PC-9 (cell line): ENCODE data around the gene NTSR2. TPM values are rescaled to one million over a fixed set of nuclear protein-coding genes. Genes with fewer than 3 reads are reported as not detected.

Experiments used
- BruUV-seq: library from RNA; stranded (reverse); fragments of 400-500 nt; replicated peaks from 2 replicates; lab custom pipeline; 2021; lab: Mats Ljungman, UMichigan
- CTCF ChIA-PET: fragments of 300-600 bp; sonication (Branson Sonifier 250); formaldehyde crosslinking; loops from one replicate; lab custom pipeline; 2022; ENCODE audit warnings: antibody characterized with exemption; lab: Charles Lee
- POLR2A ChIA-PET: fragments of 300-600 bp; sonication (Branson Sonifier 250); formaldehyde crosslinking; loops from one replicate; lab custom pipeline; 2022; ENCODE audit warnings: antibody characterized with exemption; ENCODE audit not compliant: unreplicated experiment; lab: Charles Lee
- DNase-seq, 2 experiments: peaks; one replicate each; pipeline versions ENCODE4 v3.0.0 to v3.0.0-alpha.2; 2015 to 2022; ENCODE audit warnings: mixed read lengths in 1 of 2
- H2AFZ ChIP-seq: fragments of 200-600 bp; sonication (generic); 2 replicates; pipeline ENCODE4 v1.8.1; 2017; ENCODE audit warnings: antibody characterized with exemption
- H3F3A ChIP-seq: fragments of 200-600 bp; sonication (generic); 2 replicates; pipeline ENCODE4 v1.8.1; 2017; ENCODE audit warnings: antibody characterized with exemption, mild to moderate bottlenecking, low read depth; ENCODE audit not compliant: insufficient read depth
- H3K27ac ChIP-seq: fragments of 200-600 bp; sonication (generic); 2 replicates; pipeline ENCODE4 v1.6.1; 2016; ENCODE audit warnings: mixed run types
- H3K27me3 ChIP-seq: fragments of 200-600 bp; sonication (generic); 2 replicates; pipeline ENCODE4 v1.6.1; 2016; ENCODE audit warnings: low read depth, mixed run types; ENCODE audit not compliant: insufficient read depth
- H3K36me3 ChIP-seq: fragments of 200-600 bp; sonication (generic); 2 replicates; pipeline ENCODE4 v1.6.1; 2016; ENCODE audit warnings: low read depth, mixed run types
- H3K4me1 ChIP-seq: fragments of 200-600 bp; sonication (generic); replicated peaks from 2 replicates; pipeline ENCODE4 v1.6.1; 2016; ENCODE audit warnings: mixed run types; ENCODE audit not compliant: insufficient read depth
- H3K4me2 ChIP-seq: fragments of 200-600 bp; sonication (generic); 2 replicates; pipeline ENCODE4 v1.6.1; 2017; ENCODE audit warnings: mixed run types
- H3K4me3 ChIP-seq: fragments of 200-600 bp; sonication (generic); 2 replicates; pipeline ENCODE4 v1.6.1; 2016; ENCODE audit warnings: mixed run types
- H3K79me2 ChIP-seq: fragments of 200-600 bp; sonication (generic); 2 replicates; pipeline ENCODE4 v1.6.1; 2017; ENCODE audit warnings: low read depth, mixed run types
- H3K9me2 ChIP-seq: fragments of 200-600 bp; sonication (generic); 2 replicates; pipeline ENCODE4 v1.8.1; 2017; ENCODE audit warnings: mild to moderate bottlenecking; ENCODE audit not compliant: insufficient read depth
- H3K9me3 ChIP-seq: fragments of 200-600 bp; sonication (generic); 2 replicates; pipeline ENCODE4 v1.8.1; 2016; ENCODE audit warnings: low read depth; ENCODE audit not compliant: insufficient read depth
- H4K20me1 ChIP-seq: fragments of 200-600 bp; sonication (generic); 2 replicates; pipeline ENCODE4 v1.8.1; 2017; ENCODE audit not compliant: insufficient read depth
- EZH2 ChIP-seq: fragments of 200-600 bp; sonication (generic); IDR thresholded peaks from 2 replicates; pipeline ENCODE4 v1.8.0; 2017; ENCODE audit warnings: antibody characterized with exemption, low read depth
- intact Hi-C: fragments of 100-400 bp; cut with micrococcal nuclease; formaldehyde crosslinking; loops from one replicate; pipeline ENCODE4 v1.10.0; 2022; ENCODE audit not compliant: unreplicated experiment
- total RNA-seq: library from RNA; stranded (reverse); gene quantifications from 2 replicates; pipeline ENCODE4 v1.2.3, GENCODE V29; 2021
- TF ChIP-seq, protein P1 (sequence below): fragments of 200-600 bp; sonication (generic); conservative IDR thresholded peaks from 2 replicates; pipeline ENCODE4 v1.6.1; 2017; ENCODE audit warnings: mixed run types, antibody characterized with exemption, mild to moderate bottlenecking, moderate library complexity

Gene NTSR2
- total RNA-seq, 1 experiment from 2014 or later, result not detected

DNA sequence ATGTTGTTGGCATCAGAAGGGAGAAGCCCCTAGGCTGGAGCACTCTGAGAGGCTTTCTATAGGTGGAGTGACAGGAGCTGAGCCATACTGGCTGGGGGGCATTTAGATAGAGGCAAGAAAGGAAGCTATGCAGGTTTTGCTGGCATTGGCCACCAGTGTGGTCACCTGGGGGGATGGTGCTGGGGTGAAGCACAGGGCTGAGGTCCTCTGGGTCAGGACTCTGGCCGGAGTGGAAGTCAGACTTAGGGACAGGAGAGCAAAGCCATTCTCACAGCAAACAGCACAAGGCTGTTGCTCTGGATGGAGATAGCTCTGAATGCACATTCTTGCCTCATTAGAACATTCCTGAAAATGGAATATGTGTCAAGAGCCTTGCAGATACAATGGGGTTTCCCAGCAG lies 47.4 kb downstream of the NTSR2 start:
- CTCF ChIA-PET, result no interaction called here

DNA sequence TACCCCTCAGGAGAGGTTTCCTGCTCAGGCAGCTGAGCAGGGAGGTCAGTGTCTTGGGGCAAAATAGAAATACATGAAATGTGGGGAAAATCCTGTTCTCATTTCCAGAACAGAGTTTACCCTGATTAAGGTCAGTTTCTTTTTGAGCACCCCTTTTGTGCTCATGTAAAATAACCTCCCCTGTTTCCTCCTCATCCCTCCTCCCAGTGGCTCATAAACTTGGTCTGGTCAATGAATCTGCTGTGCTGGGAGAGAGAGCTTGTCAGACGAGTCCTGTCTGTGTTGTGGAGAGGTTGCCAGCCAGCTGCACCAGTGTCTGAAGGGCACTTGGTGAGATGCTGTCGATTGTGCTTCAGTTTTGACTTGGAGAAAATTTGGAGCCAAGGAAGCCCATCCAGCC lies 48.6 kb downstream of the NTSR2 start:
- Histone ChIP-seq H3K27me3 (peaks cover 12% of the 10 kb centered on the region; the same call in 1 of the 2 replicates), H3K9me3 (0 out of 2 replicates have a peak, but pooled peaks cover 1% of the 10 kb centered on the region), H3K9me2 (no peaks in the 10 kb centered on the region), H3K79me2 (no peaks in the 10 kb centered on the region), H3K27ac (no peak overlapping the region), H3K4me1 (no peaks in the 10 kb centered on the region), H3K4me3 (no peak overlapping the region), H4K20me1 (no peaks in the 10 kb centered on the region), H3K36me3 (no peaks in the 10 kb centered on the region), H3K4me2 (no peak overlapping the region), H3F3A (no peaks in the 10 kb centered on the region), H2AFZ (no peak overlapping the region)
- DNase-seq, result no peak
- ChIA-PET CTCF (no interaction called here), POLR2A (no interaction called here)
- no TSS peak for BruUV-seq
- intact Hi-C loops, result no loop called here
- TF ChIP-seq, protein P1, sequence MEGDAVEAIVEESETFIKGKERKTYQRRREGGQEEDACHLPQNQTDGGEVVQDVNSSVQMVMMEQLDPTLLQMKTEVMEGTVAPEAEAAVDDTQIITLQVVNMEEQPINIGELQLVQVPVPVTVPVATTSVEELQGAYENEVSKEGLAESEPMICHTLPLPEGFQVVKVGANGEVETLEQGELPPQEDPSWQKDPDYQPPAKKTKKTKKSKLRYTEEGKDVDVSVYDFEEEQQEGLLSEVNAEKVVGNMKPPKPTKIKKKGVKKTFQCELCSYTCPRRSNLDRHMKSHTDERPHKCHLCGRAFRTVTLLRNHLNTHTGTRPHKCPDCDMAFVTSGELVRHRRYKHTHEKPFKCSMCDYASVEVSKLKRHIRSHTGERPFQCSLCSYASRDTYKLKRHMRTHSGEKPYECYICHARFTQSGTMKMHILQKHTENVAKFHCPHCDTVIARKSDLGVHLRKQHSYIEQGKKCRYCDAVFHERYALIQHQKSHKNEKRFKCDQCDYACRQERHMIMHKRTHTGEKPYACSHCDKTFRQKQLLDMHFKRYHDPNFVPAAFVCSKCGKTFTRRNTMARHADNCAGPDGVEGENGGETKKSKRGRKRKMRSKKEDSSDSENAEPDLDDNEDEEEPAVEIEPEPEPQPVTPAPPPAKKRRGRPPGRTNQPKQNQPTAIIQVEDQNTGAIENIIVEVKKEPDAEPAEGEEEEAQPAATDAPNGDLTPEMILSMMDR, result no peak
- no peak for TF ChIP-seq EZH2

More for the DNA sequence above, 47.4 kb downstream of the NTSR2 start:
- intact Hi-C loops, result no loop called here
- Histone ChIP-seq H3K4me1 (no peaks in the 10 kb centered on the region), H3K27me3 (peaks cover 7% of the 10 kb centered on the region; the same call in 1 of the 2 replicates), H3K79me2 (no peaks in the 10 kb centered on the region), H3K27ac (no peak overlapping the region), H3K9me3 (peaks cover 9% of the 10 kb centered on the region; the same call in 1 of the 2 replicates), H3F3A (no peaks in the 10 kb centered on the region), H3K9me2 (no peaks in the 10 kb centered on the region), H3K4me2 (no peak overlapping the region), H4K20me1 (no peaks in the 10 kb centered on the region), H3K36me3 (no peaks in the 10 kb centered on the region), H2AFZ (no peak overlapping the region), H3K4me3 (no peak overlapping the region)
- TF ChIP-seq, protein P1, result no peak
- no peak for TF ChIP-seq EZH2
- no peak for DNase-seq
- POLR2A ChIA-PET, result no interaction called here
- BruUV-seq, result no TSS peak

DNA sequence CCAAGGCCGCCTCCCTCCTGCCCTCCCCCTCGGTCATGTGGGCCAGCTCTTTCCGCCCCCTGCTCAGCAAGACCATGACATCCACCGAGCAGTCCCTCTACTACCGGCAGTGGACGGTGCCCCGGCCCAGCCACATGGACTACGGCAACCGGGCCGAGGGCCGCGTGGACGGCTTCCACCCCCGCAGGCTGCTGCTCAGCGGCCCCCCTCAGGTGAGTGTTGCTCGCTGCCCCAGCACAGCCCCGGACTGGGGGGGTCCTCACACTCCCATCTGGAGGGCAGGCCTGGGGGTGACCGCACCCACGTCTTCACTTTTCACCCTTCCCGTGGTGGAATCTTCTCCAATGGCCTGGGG lies 51.3 kb downstream of the NTSR2 start:
- no TSS peak for BruUV-seq
- intact Hi-C loops, result no loop called here

More for the DNA sequence above, 51.3 kb downstream of the NTSR2 start:
- Histone ChIP-seq H4K20me1 (no peaks in the 10 kb centered on the region), H3K4me3 (no peak overlapping the region), H3K4me2 (no peak overlapping the region), H3K9me3 (no peaks in the 10 kb centered on the region), H3K4me1 (no peaks in the 10 kb centered on the region), H3K36me3 (no peaks in the 10 kb centered on the region), H3F3A (no peaks in the 10 kb centered on the region), H3K79me2 (no peaks in the 10 kb centered on the region), H3K27ac (no peak overlapping the region), H3K27me3 (peaks cover 24% of the 10 kb centered on the region; the same call in 1 of the 2 replicates), H2AFZ (no peak overlapping the region), H3K9me2 (no peaks in the 10 kb centered on the region)
- TF ChIP-seq, protein P1, result no peak
- no peak for TF ChIP-seq EZH2
- ChIA-PET POLR2A (no interaction called here), CTCF (no interaction called here)
- no peak for DNase-seq
